Activated T-cell treated with anti-CD3 and anti-CD28 coated beads, Interleukin-2, amount 50 U/mL, for 48 hours (primary cell): ENCODE results near the gene NKAPD1.
"Not testable (repeated sequence)": the region's sequence is repeated elsewhere in the genome, so short reads cannot be mapped to it uniquely, and the experiment has no call there.

ENCODE experiments used
- DNase-seq, 2 experiments: peaks; one replicate each; pipeline ENCODE4 v3.0.0-alpha.2; 2020

Gene NKAPD1

GRCh38 chr11:112086422-112087191 is 12.5 kb downstream of the NKAPD1 start, which contains the start of the genes SDHD and TIMM8B:
Gene SDHD (plus strand): TSS chr11:112086873. CDS start chr11:112086908, 35 bp downstream.
Gene TIMM8B (minus strand): TSS chr11:112086756. CDS start chr11:112086723, 33 bp downstream.
- DNase-seq: peak; percentile 95 to 96

GRCh38 chr11:112087212-112087611 is 13.1 kb downstream of the NKAPD1 start:
- DNase-seq: no peak

GRCh38 chr11:112095302-112095701 is 21.2 kb downstream of the NKAPD1 start:
- DNase-seq: not testable (repeated sequence)

GRCh38 chr11:112096194-112096593 is 22.1 kb downstream of the NKAPD1 start:
- DNase-seq: no peak

GRCh38 chr11:112097734-112098528 is 23.8 kb downstream of the NKAPD1 start:
- no peak for DNase-seq

- DNase-seq: no peak
Measured at GRCh38 chr11:112100462-112100861, 26.4 kb downstream of the NKAPD1 start.

GRCh38 chr11:112103446-112103845 is 29.3 kb downstream of the NKAPD1 start:
- DNase-seq: no peak

GRCh38 chr11:112106070-112106469 is 32.0 kb downstream of the NKAPD1 start:
- DNase-seq: no peak

GRCh38 chr11:112113539-112114457 is 39.7 kb downstream of the NKAPD1 start:
- DNase-seq: no peak

- no peak for DNase-seq
Measured at GRCh38 chr11:112114460-112114859, 40.4 kb downstream of the NKAPD1 start.

- no peak for DNase-seq
Measured at GRCh38 chr11:112115386-112115785, 41.3 kb downstream of the NKAPD1 start.

GRCh38 chr11:112118176-112118575 is 44.1 kb downstream of the NKAPD1 start:
- DNase-seq: no peak

- DNase-seq: no peak
Measured at GRCh38 chr11:112121981-112122615, 48.0 kb downstream of the NKAPD1 start.

GRCh38 chr11:112123129-112123528 is 49.0 kb downstream of the NKAPD1 start:
- DNase-seq: no peak

GRCh38 chr11:112127056-112127455 is 53.0 kb downstream of the NKAPD1 start:
- DNase-seq: no peak

GRCh38 chr11:112128483-112129121 is 54.5 kb downstream of the NKAPD1 start:
- no peak for DNase-seq

GRCh38 chr11:112129656-112130055 is 55.6 kb downstream of the NKAPD1 start:
- DNase-seq: no peak

GRCh38 chr11:112132737-112133136 is 58.6 kb downstream of the NKAPD1 start:
- no peak for DNase-seq

- DNase-seq: no peak
Measured at GRCh38 chr11:112134473-112134872, 60.4 kb downstream of the NKAPD1 start.
